Measurements from ENCODE around the gene WDR45B. TPM values are rescaled to one million over a fixed set of nuclear protein-coding genes. Genes with fewer than 3 reads are reported as not detected.
"Not testable (repeated sequence)": the region's sequence is repeated elsewhere in the genome, so short reads cannot be mapped to it uniquely, and the experiment has no call there.

WDR45B gene
- total RNA-seq, 1 donor from 2014 or later = 66.8 TPM

DNA sequence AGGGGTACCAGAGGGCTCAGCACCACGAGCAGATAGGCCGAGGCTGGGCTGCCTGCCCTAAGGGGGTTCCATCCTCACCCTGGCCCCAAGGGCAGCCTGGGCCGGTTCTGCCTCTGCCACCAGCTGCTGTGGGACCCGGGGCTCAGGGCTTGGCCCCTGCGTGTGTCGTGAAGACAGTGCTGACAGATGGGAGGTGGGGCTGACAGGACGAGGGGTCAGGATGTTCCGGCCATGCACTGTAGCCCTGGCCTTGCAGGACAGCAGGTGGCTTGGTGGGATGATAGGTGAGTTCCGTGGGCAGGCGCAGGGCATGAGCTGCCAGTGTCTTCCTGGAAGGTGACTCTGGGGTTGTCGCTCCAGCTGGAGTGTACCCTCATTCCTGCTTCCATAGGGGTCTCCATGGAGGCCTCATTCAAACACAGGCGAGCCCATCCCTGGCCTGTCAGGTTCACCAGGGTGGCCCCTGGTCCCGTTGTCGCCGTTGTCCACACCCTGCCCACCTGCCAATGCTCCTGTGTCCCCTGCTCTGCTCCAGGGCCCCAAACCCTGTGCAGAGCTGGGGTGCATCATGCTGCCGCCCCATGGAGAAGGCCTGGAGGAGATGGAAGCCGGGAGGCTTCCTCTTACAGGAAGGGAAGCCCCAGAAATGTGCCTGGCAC lies 57.2 kb downstream of the WDR45B start:
- peak overlapping the region; percentile 88 for H3K27ac Mint-ChIP-seq
- H3K4me1 Mint-ChIP-seq = peaks cover 40% of the 10 kb centered on the region
- DNase-seq = no peak
- H3K4me3 Mint-ChIP-seq = no peak overlapping the region
- no peaks in the 10 kb centered on the region for H3K27me3 Mint-ChIP-seq
- H3K36me3 Mint-ChIP-seq (ENCODE audit: low read depth) = peaks cover 30% of the 10 kb centered on the region
- no peaks in the 10 kb centered on the region for H3K9me3 Mint-ChIP-seq
- intact Hi-C loops (cut with micrococcal nuclease) = no loop called here

DNA sequence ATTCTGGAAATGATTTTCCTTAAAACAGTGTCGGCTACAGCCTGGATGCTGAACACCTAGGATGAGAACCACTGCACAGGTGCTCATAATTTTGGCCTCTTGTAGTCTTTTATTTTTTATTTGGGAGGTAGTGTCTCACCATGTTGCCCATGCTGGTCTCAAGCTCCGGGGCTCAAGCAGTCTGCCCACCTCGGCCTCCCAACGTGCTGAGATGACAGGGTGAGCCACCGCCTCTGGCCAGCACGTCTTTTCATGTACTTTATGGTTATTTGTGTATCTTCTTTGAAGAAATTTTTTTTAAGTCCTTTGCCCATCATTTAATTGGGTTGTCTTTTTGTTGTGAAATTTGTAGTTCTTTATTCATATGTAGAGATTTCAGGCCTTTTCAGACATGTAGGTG lies 58.0 kb downstream of the WDR45B start:
- no peaks in the 10 kb centered on the region for H3K9me3 Mint-ChIP-seq
- intact Hi-C loops (cut with micrococcal nuclease) = no loop called here
- peak overlapping the region; percentile 61 for H3K27ac Mint-ChIP-seq
- H3K36me3 Mint-ChIP-seq (ENCODE audit: low read depth) = peaks cover 37% of the 10 kb centered on the region
- no peaks in the 10 kb centered on the region for H3K27me3 Mint-ChIP-seq
- no peak overlapping the region for H3K4me3 Mint-ChIP-seq
- DNase-seq = no peak
- peaks cover 41% of the 10 kb centered on the region for H3K4me1 Mint-ChIP-seq

DNA sequence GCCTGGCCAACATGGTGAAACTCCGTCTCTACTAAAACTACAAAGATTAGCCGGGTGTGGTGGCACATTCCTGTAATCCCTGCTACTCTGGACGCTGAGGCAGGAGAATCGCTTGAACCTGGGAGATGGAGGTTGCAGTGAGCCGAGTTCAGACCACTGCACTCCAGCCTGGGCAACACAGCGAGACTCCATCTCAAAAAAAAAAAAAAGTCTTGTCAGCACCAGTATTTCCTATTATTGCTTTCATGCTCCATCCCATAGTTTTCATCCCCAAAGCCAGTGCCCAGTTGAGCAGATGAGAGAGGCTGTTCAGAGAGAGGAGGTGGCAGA lies 58.4 kb downstream of the WDR45B start:
- Mint-ChIP-seq H3K4me1 (peaks cover 41% of the 10 kb centered on the region), H3K36me3 (ENCODE audit: low read depth) (peaks cover 39% of the 10 kb centered on the region), H3K27ac (peak overlapping the region; percentile 61), H3K9me3 (no peaks in the 10 kb centered on the region), H3K27me3 (no peaks in the 10 kb centered on the region), H3K4me3 (no peak overlapping the region)
- intact Hi-C loops (cut with micrococcal nuclease) = no loop called here
- DNase-seq = no peak

DNA sequence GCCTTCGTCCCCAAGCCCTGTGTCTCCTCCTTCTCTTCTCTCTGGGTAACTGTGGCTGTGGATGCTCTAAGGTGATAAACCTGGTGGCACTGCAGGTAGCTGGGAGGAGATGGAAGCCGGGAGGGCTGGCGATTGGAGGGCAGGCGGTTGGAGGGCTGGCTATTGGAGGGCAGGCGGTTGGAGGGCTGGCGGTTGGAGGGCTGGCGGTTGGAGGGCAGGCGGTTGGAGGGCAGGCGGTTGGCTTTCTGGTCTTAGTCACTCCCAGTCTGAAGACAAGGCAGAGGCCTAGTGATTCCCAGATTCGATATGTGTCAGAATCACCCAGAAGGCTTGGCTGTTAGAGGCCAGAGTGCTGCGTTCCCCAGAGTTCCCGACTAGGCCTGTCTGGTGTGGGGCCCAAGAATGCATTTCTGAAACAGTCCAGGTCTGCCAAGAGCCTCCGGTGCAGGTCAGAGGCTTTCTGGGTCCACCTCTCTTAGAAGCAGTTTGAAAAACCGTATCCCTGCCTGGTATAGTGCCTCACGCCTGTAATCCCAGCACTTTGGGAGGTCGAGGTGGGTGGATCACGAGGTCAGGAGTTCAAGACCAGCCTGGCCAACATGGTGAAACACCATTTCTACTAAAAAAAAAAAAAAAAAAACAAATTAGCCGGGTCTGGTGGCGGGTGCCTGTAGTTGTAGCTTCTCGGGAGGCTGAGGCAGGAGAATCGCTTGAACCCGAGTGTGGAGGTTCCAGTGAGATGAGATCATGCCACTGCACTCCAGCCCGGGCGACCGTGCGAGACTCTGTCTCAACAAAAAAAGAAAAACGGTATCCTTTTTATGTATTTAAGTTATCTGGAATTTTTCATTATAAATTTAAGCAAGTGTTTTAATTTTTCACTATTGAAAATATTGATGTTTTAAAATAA lies 59.7 kb downstream of the WDR45B start:
- Mint-ChIP-seq H3K27ac (no peak overlapping the region), H3K27me3 (no peaks in the 10 kb centered on the region)
- intact Hi-C loops (cut with micrococcal nuclease) = no loop called here

DNA sequence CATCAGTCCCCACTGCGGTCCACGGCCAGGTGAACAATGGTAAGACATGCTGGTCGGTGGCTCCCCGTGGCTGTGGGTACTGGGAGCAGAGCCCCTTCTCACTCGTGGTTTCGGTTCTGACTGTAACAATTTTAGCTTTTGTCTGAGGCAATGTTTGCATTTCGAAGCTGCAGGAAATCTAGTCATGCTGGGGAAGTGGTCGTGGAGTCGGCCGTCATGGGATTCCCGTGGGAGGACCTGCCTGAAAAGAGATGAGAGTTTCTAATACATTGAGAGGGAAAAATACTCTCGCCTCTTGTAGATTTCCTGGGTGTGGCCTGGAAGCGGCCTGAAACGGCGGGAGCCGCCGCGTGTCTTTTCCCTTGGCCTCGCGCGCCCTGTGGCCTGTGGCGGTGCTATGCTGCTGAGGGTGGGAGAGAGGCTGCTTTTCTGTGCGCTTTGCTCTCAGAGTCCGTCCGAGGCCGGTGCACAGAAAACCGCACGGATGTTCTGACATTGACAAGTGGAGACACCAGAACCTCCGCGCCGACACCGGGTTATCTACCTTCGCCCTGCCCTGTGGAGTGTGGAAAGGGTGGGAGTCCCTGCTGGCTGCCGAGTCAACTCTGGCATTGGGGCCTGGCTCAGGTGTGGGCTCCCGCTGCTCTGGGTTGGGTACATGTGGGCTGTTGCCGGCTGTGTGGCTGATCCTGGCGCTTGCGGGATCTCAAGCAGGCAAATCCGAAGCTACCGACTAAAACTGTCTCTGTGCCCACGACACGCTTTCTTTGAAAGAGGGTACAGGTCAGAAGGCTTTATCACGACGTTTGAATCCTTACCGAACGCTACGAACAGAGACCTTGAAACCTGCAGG lies 60.8 kb downstream of the WDR45B start:
- H3K4me3 Mint-ChIP-seq = no peak overlapping the region
- H3K4me1 Mint-ChIP-seq = peaks cover 22% of the 10 kb centered on the region
- H3K27me3 Mint-ChIP-seq = no peaks in the 10 kb centered on the region
- H3K9me3 Mint-ChIP-seq = no peaks in the 10 kb centered on the region
- intact Hi-C loops (cut with micrococcal nuclease) = no loop called here
- peak overlapping the region; percentile 35 for H3K27ac Mint-ChIP-seq
- DNase-seq = no peak
- H3K36me3 Mint-ChIP-seq (ENCODE audit: low read depth) = peaks cover 43% of the 10 kb centered on the region

More for the DNA sequence above, 59.7 kb downstream of the WDR45B start:
- peaks cover 41% of the 10 kb centered on the region for H3K36me3 Mint-ChIP-seq (ENCODE audit: low read depth)
- no peak overlapping the region for H3K4me3 Mint-ChIP-seq
- no peaks in the 10 kb centered on the region for H3K9me3 Mint-ChIP-seq
- DNase-seq = no peak
- peaks cover 33% of the 10 kb centered on the region for H3K4me1 Mint-ChIP-seq

DNA sequence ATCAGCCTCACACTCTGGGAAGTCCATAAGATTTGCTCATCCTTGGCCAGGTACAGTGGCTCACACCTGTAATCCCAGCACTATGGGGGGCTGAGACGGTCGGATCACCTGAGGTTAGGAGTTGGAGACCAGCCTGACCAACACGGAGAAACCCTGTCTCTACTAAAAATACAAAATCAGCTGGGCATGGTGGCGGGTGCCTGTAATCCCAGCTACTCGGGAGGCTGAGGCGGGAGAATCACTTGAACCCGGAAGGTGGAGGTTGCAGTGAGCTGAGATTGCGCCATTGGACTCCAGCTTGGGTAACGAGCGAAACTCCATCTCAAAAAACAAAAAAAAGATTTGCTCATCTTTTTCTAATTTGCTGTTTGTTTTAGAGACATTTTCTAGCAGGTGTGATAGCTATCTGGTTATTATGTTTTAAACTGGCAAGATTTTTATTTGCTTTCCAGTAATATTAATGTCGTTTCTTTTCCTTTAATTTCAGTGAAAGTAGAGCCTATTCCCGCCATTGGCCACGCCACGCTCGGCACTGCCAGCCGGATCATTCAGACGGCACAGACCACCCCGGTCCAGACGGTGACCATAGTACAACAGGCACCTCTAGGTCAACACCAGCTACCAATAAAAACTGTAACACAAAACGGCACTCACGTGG lies 61.5 kb downstream of the WDR45B start:
- Mint-ChIP-seq H3K27me3 (no peaks in the 10 kb centered on the region), H3K4me3 (no peak overlapping the region), H3K36me3 (ENCODE audit: low read depth) (peaks cover 48% of the 10 kb centered on the region), H3K27ac (peak overlapping the region; percentile 35), H3K4me1 (peaks cover 15% of the 10 kb centered on the region), H3K9me3 (no peaks in the 10 kb centered on the region)
- intact Hi-C loops (cut with micrococcal nuclease) = no loop called here
- no peak for DNase-seq

DNA sequence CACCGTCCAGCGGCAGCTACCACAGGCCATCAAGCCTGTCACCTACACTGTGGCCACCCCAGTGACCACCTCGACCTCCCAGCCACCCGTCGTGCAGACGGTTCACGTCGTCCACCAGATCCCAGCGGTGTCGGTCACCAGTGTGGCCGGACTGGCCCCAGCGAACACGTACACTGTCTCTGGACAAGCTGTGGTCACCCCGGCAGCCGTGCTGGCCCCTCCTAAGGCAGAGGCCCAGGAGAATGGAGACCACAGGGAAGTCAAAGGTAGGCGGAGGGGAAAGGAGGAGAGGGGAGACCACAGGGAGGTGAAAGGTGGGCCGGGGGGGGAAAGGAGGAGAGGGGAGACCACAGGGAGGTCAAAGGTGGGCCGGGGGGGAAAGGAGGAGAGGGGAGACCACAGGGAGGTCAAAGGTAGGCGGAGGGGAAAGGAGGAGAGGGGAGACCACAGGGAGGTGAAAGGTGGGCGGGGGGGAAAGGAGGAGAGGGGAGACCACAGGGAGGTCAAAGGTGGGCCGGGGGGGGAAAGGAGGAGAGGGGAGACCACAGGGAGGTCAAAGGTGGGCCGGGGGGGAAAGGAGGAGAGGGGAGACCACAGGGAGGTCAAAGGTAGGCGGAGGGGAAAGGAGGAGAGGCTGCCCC lies 62.2 kb downstream of the WDR45B start:
- H3K27me3 Mint-ChIP-seq; H3K4me3 Mint-ChIP-seq; H3K9me3 Mint-ChIP-seq; DNase-seq; intact Hi-C loops (cut with micrococcal nuclease): not testable (repeated sequence)
- peaks cover 13% of the 10 kb centered on the region for H3K4me1 Mint-ChIP-seq
- peak overlapping the region; percentile 75 for H3K27ac Mint-ChIP-seq
- peaks cover 50% of the 10 kb centered on the region for H3K36me3 Mint-ChIP-seq (ENCODE audit: low read depth)

DNA sequence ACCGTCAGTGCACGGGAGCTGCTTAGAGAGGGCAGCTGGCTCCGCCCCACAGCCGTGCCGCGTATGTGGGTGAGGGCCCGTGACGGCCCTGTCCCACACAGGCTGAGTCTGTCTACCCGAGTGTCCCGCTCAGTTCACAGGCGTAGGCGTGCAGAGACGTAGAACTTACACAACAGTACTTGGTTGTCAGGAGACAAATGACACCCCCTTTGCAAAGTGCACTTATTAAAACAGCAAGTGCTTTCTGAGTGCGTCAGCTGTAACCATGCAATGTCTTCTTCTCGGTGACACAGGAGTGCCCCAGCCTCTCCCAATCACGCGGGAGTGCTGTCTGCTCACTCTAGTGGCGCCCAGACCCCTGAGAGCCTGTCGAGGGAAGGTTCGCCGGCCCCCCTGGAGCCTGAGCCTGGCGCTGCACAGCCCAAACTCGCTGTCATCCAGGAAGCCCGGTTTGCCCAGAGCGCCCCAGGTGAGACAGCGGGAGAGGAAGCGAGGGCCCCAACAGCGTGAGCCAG lies 64.5 kb downstream of the WDR45B start:
- intact Hi-C loops (cut with micrococcal nuclease) = no loop called here
- Mint-ChIP-seq H3K4me3 (no peak overlapping the region), H3K9me3 (no peaks in the 10 kb centered on the region), H3K36me3 (ENCODE audit: low read depth) (peaks cover 55% of the 10 kb centered on the region), H3K27ac (no peak overlapping the region), H3K4me1 (peaks cover 11% of the 10 kb centered on the region), H3K27me3 (no peaks in the 10 kb centered on the region)
- DNase-seq = no peak

DNA sequence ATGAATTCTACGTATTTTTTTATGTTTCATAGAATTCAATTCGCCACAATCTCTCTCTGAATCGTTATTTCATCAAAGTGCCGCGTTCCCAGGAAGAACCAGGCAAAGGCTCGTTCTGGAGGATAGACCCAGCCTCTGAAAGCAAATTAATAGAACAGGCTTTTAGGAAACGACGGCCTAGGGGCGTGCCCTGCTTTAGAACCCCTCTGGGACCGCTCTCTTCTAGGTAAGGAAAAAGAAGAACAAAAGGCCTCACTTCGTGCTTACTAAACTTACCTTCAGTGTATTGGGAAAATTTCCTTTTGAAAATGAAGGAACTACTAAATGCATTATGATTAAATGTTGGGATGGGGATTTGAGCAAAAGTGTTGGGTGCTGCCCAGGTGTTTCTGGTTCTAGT lies 65.5 kb downstream of the WDR45B start:
- intact Hi-C loops (cut with micrococcal nuclease) = no loop called here
- Mint-ChIP-seq H3K27ac (no peak overlapping the region), H3K27me3 (no peaks in the 10 kb centered on the region), H3K36me3 (ENCODE audit: low read depth) (peaks cover 57% of the 10 kb centered on the region), H3K4me1 (peaks cover 9% of the 10 kb centered on the region), H3K4me3 (no peak overlapping the region), H3K9me3 (no peaks in the 10 kb centered on the region)
- DNase-seq = no peak

DNA sequence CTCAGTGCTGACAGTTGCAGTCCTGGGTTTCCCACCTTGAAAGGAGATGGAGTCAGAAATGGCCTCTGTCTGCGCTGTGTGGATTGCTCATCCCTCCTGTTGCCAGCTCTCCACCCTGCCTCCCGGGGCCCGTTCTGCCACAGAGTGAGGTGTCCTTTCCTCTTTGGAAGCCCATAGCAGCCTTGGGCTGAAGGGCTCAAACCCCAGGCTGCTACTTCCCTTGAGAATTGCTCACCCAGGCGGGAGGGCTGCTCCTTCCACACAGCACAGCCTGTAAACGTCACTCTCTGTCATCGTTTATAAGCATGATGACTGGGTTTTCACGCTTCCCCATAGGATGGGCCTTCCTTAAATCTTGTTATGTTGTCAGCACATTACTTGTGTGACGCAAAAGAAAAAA lies 66.0 kb downstream of the WDR45B start:
- no peak overlapping the region for H3K27ac Mint-ChIP-seq
- no peaks in the 10 kb centered on the region for H3K27me3 Mint-ChIP-seq
- H3K4me1 Mint-ChIP-seq = peaks cover 6% of the 10 kb centered on the region
- intact Hi-C loops (cut with micrococcal nuclease) = no loop called here
- peaks cover 53% of the 10 kb centered on the region for H3K36me3 Mint-ChIP-seq (ENCODE audit: low read depth)
- no peak overlapping the region for H3K4me3 Mint-ChIP-seq
- no peaks in the 10 kb centered on the region for H3K9me3 Mint-ChIP-seq
- no peak for DNase-seq

DNA sequence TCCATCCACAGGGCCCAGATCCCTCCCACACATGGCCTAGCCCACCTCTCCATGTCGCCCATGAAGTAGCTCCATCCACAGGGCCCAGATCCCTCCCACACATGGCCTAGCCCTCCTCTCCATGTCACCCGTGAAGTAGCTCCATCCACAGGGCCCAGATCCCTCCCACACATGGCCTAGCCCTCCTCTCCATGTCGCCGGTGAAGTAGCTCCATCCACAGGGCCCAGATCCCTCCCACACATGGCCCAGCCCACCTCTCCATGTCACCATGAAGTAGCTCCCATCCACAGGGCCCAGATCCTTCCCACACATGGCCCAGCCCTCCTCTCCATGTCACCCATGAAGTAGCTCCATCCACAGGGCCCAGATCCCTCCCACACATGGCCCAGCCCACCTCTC lies 68.3 kb downstream of the WDR45B start:
- DNase-seq; intact Hi-C loops (cut with micrococcal nuclease); H3K27me3 Mint-ChIP-seq; H3K4me3 Mint-ChIP-seq; H3K9me3 Mint-ChIP-seq; H3K4me1 Mint-ChIP-seq: not testable (repeated sequence)
- peak overlapping the region; percentile 41 for H3K27ac Mint-ChIP-seq
- H3K36me3 Mint-ChIP-seq (ENCODE audit: low read depth) = peaks cover 48% of the 10 kb centered on the region

DNA sequence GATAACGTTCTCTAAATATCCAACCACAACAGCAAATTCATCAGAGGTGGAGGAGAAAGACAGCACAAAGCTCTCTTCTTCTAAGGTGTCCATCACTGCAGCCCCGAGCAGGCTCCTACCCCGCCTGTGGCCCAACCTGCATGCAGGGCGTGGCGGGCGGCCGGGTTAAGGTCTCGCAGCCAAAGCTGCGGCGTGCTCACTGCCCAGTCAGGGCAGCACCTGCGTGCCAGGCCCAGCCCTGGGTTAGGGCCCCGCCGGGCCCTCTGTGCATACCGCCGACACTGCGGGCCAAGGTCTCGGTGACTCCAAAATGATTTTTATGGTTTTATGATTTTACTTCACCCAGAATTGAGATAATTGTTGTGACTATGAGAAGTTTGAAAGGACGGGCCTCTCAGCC lies 70.9 kb downstream of the WDR45B start:
- Mint-ChIP-seq H3K36me3 (ENCODE audit: low read depth) (peaks cover 47% of the 10 kb centered on the region), H3K9me3 (no peaks in the 10 kb centered on the region), H3K4me3 (no peak overlapping the region), H3K27ac (no peak overlapping the region), H3K27me3 (no peaks in the 10 kb centered on the region), H3K4me1 (no peaks in the 10 kb centered on the region)
- DNase-seq = no peak
- intact Hi-C loops (cut with micrococcal nuclease) = no loop called here

DNA sequence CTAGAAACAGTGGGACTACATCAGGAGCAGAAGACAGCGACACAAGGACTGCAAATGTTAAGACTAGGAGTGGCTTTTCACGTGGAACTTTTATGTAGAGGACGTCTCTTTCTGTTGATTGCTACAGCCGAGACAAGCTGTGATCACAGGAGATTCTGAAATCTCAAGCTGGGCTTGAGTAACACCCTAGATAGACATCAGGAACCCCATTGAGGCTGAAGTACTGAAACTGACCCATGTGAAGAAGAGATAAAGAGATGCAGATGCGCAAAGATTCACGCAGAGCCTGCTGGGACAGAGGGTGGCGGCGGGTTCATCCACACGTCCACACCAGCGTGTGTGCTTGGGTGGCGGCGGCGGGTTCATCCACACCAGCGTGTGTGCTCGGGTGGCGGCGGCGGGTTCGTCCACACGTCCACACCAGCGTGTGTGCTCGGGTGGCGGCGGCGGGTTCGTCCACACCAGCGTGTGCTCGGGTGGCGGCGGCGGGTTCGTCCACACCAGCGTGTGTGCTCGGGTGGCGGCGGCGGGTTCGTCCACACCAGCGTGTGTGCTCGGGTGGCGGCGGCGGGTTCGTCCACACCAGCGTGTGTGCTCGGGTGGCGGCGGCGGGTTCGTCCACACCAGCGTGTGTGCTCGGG lies 72.5 kb downstream of the WDR45B start:
- H3K9me3 Mint-ChIP-seq; H3K27ac Mint-ChIP-seq; H3K4me1 Mint-ChIP-seq; intact Hi-C loops (cut with micrococcal nuclease); H3K27me3 Mint-ChIP-seq; DNase-seq; H3K4me3 Mint-ChIP-seq: not testable (repeated sequence)
- peaks cover 45% of the 10 kb centered on the region for H3K36me3 Mint-ChIP-seq (ENCODE audit: low read depth)

All from activated CD4-positive, alpha-beta T cell treated with anti-CD3 and anti-CD28 coated beads, Interleukin-2, amount 10 ng/mL, durations not matched to agents 24 days and 14 days (primary cell).